GM18861 (cell line): ENCODE measurements around the gene EDNRA.

Source experiments
- ATAC-seq: cut with Tn5 transposase; IDR thresholded peaks from one replicate; pipeline ENCODE4 v1.9.1; 2021; ENCODE audit not compliant: unreplicated experiment

The EDNRA gene

GRCh38 chr4:147539959-147540358 lies 59.1 kb downstream of the EDNRA start:
- ATAC-seq, result no peak

GRCh38 chr4:147542229-147542990 lies 61.5 kb downstream of the EDNRA start:
- ATAC-seq, result no peak

GRCh38 chr4:147543034-147543433 lies 62.1 kb downstream of the EDNRA start:
- ATAC-seq, result no peak

- no peak for ATAC-seq
Observed at GRCh38 chr4:147546349-147546748, 65.5 kb downstream of the EDNRA start.

- no peak for ATAC-seq
Observed at GRCh38 chr4:147547314-147548056, 66.6 kb downstream of the EDNRA start.

- no peak for ATAC-seq
Observed at GRCh38 chr4:147548256-147548655, 67.4 kb downstream of the EDNRA start.

GRCh38 chr4:147550626-147551246 lies 69.8 kb downstream of the EDNRA start:
- ATAC-seq, result peak; percentile 70

- no peak for ATAC-seq
Observed at GRCh38 chr4:147560625-147561024, 79.7 kb downstream of the EDNRA start.

GRCh38 chr4:147566762-147567161 lies 85.9 kb downstream of the EDNRA start:
- ATAC-seq, result no peak

GRCh38 chr4:147567276-147567675 lies 86.4 kb downstream of the EDNRA start:
- no peak for ATAC-seq

GRCh38 chr4:147570616-147571015 lies 89.7 kb downstream of the EDNRA start:
- ATAC-seq, result no peak

GRCh38 chr4:147571036-147571770 lies 90.3 kb downstream of the EDNRA start:
- ATAC-seq, result no peak

GRCh38 chr4:147576084-147576483 lies 95.2 kb downstream of the EDNRA start:
- ATAC-seq, result no peak

GRCh38 chr4:147578051-147578476 lies 97.2 kb downstream of the EDNRA start:
- ATAC-seq, result no peak

GRCh38 chr4:147578593-147578992 lies 97.7 kb downstream of the EDNRA start:
- no peak for ATAC-seq

- no peak for ATAC-seq
Observed at GRCh38 chr4:147580396-147580795, 99.5 kb downstream of the EDNRA start.

GRCh38 chr4:147581606-147582350 lies 100.9 kb downstream of the EDNRA start:
- ATAC-seq, result no peak

- ATAC-seq, result no peak
Observed at GRCh38 chr4:147582386-147583060, 101.6 kb downstream of the EDNRA start.

- ATAC-seq, result no peak
Observed at GRCh38 chr4:147583876-147584275, 103.0 kb downstream of the EDNRA start.

GRCh38 chr4:147586032-147586431 lies 105.1 kb downstream of the EDNRA start:
- no peak for ATAC-seq
